Measurements from ENCODE around the gene BRD9. TPM values are rescaled to one million over a fixed set of nuclear protein-coding genes. Genes with fewer than 3 reads are reported as not detected.

Gene BRD9
- total RNA-seq, 1 experiment from 2014 or later, result 55.6 TPM

- no peaks in the 10 kb centered on the region; the same call in 1 of the 2 replicates for H3K27me3 Mint-ChIP-seq (ENCODE audit: low read depth)
- POLR2A ChIA-PET, result no interaction called here
- no peak for ATAC-seq
- peaks cover 16% of the 10 kb centered on the region for H3K36me3 Mint-ChIP-seq
- H3K27ac Mint-ChIP-seq, result no peak overlapping the region
- no peaks in the 10 kb centered on the region for H3K9me3 Mint-ChIP-seq
- DNase-seq (ENCODE audit: low spot score), result no peak
- no peaks in the 10 kb centered on the region for H3K4me1 Mint-ChIP-seq
- CTCF ChIA-PET, result no interaction called here
- no peak overlapping the region for H3K4me3 Mint-ChIP-seq
- no peak for TF ChIP-seq ZBTB21 (CRISPR knock-in tag; IDR thresholded peaks at IDR 0.05; ENCODE audit: borderline replicate concordance)
- TF ChIP-seq USF2 (CRISPR knock-in tag; IDR thresholded peaks at IDR 0.05), result no peak
- TF ChIP-seq OVOL2 (CRISPR knock-in tag; IDR thresholded peaks at IDR 0.05; ENCODE audit: borderline replicate concordance), result no peak
- TF ChIP-seq, protein P1, sequence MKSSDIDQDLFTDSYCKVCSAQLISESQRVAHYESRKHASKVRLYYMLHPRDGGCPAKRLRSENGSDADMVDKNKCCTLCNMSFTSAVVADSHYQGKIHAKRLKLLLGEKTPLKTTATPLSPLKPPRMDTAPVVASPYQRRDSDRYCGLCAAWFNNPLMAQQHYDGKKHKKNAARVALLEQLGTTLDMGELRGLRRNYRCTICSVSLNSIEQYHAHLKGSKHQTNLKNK (CRISPR knock-in tag; IDR thresholded peaks at IDR 0.05), result no peak
- TF ChIP-seq SOX15 (CRISPR knock-in tag; IDR thresholded peaks at IDR 0.05), result no peak
- no peak for TF ChIP-seq FOXP1 (CRISPR knock-in tag; IDR thresholded peaks at IDR 0.05; ENCODE audit: borderline replicate concordance)
- TF ChIP-seq ERG (CRISPR knock-in tag; IDR thresholded peaks at IDR 0.05), result no peak
- TF ChIP-seq, protein P2, sequence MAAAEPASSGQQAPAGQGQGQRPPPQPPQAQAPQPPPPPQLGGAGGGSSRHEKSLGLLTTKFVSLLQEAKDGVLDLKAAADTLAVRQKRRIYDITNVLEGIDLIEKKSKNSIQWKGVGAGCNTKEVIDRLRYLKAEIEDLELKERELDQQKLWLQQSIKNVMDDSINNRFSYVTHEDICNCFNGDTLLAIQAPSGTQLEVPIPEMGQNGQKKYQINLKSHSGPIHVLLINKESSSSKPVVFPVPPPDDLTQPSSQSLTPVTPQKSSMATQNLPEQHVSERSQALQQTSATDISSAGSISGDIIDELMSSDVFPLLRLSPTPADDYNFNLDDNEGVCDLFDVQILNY (CRISPR knock-in tag; IDR thresholded peaks at IDR 0.05), result no peak
- no peak for TF ChIP-seq RELA (CRISPR knock-in tag; IDR thresholded peaks at IDR 0.05; ENCODE audit: borderline replicate concordance)
- no peak for TF ChIP-seq JUN (CRISPR knock-in tag; IDR thresholded peaks at IDR 0.05)
These were observed 71.1 kb downstream of the BRD9 start for GRCh38 chr5:821504-821903.

DNA sequence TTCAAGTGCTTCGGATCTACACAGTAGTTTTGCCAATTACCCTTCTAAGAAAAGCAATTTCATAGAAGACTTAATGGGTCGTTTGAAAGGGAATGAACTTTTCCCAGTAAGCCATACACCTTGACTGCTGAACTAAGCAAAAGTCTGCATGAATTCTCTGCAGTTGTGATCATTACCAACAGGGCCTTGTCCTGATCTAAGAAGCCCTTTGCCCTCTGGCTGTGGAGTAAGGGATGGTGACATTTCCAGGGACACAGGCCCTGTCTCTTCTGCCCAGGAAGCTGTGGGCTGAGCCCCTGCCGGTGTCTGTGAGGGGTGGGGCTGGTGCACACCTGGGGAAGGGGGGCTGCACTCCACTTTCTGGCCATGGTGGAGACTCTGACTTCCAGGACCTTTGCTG, 72.4 kb downstream of the BRD9 start:
- ATAC-seq (no peak; the same call in 1 of the 2 replicates), DNase-seq (ENCODE audit: low spot score) (no peak)
- H3K4me3 Mint-ChIP-seq, result no peak overlapping the region
- ChIA-PET POLR2A (no interaction called here), CTCF (no interaction called here)
- peaks cover 5% of the 10 kb centered on the region; the same call in 1 of the 2 replicates for H3K9me3 Mint-ChIP-seq
- no peak overlapping the region for H3K27ac Mint-ChIP-seq
- no peaks in the 10 kb centered on the region; the same call in 1 of the 2 replicates for H3K27me3 Mint-ChIP-seq (ENCODE audit: low read depth)
- no peaks in the 10 kb centered on the region for H3K4me1 Mint-ChIP-seq
- TF ChIP-seq, protein P3, sequence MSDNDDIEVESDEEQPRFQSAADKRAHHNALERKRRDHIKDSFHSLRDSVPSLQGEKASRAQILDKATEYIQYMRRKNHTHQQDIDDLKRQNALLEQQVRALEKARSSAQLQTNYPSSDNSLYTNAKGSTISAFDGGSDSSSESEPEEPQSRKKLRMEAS (CRISPR knock-in tag; IDR thresholded peaks at IDR 0.05), result no peak
- TF ChIP-seq ZNF396 (CRISPR knock-in tag; IDR thresholded peaks at IDR 0.05; ENCODE audit: borderline replicate concordance) (no peak), ARID4B (CRISPR knock-in tag; IDR thresholded peaks at IDR 0.05; ENCODE audit: borderline replicate concordance) (no peak), NFATC4 (CRISPR knock-in tag; IDR thresholded peaks at IDR 0.05) (no peak), FOXP1 (CRISPR knock-in tag; IDR thresholded peaks at IDR 0.05; ENCODE audit: borderline replicate concordance) (no peak), ZNF532 (CRISPR knock-in tag; IDR thresholded peaks at IDR 0.05; ENCODE audit: borderline replicate concordance) (no peak)
- TF ChIP-seq, protein P2 (CRISPR knock-in tag; IDR thresholded peaks at IDR 0.05), result no peak
- peaks cover 20% of the 10 kb centered on the region for H3K36me3 Mint-ChIP-seq

Measured in WTC11 (cell line).